ENCODE measurements around the gene RAD52.

Gene RAD52

DNA sequence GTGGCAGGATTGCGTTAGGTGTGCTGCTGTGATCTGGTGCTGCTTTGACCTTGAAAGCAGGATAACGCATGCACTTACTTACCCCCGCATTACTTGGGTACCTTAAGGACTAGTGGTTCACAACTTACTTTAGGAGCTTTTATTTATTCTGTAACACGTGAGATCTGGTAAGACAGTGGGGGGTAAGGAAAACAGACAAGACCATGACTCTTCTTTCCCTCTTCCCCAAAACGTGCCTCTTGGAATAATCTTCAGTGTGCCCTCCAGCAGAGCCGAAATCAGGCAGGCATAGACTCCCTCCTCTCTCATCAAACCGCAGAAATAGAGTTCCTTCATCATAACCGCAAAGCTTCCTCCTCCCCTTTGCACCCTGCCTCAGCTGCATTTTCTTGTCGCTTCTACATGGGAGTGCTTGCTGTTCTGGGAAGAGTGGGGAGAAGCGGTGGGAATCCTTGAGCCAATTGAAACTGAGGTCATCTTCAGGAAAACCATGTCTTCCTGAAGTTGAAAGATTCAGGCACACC is 43.4 kb downstream of the RAD52 start:
- TF ChIP-seq CTCF (IDR thresholded peaks at IDR 0.05; ENCODE audit: borderline replicate concordance, control extremely low read depth, extremely low read depth, insufficient read depth, missing control alignments) = no peak
- in situ Hi-C loops (cut with MboI; ENCODE audit: low sequenced_read_pairs, unreplicated experiment) = no loop called here

GRCh38 chr12:905261-906031 is 44.0 kb downstream of the RAD52 start:
- in situ Hi-C loops (cut with MboI; ENCODE audit: low sequenced_read_pairs, unreplicated experiment) = no loop called here
- DNase-seq (ENCODE audit: low spot score) = no peak
- TF ChIP-seq CTCF (IDR thresholded peaks at IDR 0.05; ENCODE audit: borderline replicate concordance, control extremely low read depth, extremely low read depth, insufficient read depth, missing control alignments) = no peak

More for the DNA sequence above, 43.4 kb downstream of the RAD52 start:
- DNase-seq (ENCODE audit: low spot score) = no peak

DNA sequence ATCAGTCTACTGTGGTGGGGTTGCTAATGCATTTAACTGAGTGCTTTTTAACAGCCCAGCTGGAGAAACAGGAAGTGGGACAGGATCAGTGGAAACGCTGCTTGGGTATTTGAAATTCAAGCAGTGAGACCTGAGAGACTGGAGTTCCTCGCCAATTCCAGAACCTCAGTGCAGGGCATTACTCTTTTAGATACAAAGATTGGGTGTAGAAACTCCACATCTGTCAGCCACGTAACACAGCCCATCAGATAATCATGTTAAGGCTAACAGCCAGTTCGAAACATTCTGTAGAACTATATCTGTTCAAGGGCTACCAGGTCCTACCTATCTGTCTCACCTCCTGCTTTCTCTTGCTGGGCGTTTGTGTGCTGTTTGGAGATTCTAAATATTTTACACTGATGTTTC is 45.5 kb downstream of the RAD52 start:
- no peak for TF ChIP-seq CTCF (IDR thresholded peaks at IDR 0.05; ENCODE audit: borderline replicate concordance, control extremely low read depth, extremely low read depth, insufficient read depth, missing control alignments)
- DNase-seq (ENCODE audit: low spot score) = no peak
- in situ Hi-C loops (cut with MboI; ENCODE audit: low sequenced_read_pairs, unreplicated experiment) = no loop called here

GRCh38 chr12:903055-903454 is 46.4 kb downstream of the RAD52 start:
- no peak for TF ChIP-seq CTCF (IDR thresholded peaks at IDR 0.05; ENCODE audit: borderline replicate concordance, control extremely low read depth, extremely low read depth, insufficient read depth, missing control alignments)
- DNase-seq (ENCODE audit: low spot score) = no peak
- in situ Hi-C loops (cut with MboI; ENCODE audit: low sequenced_read_pairs, unreplicated experiment) = no loop called here

- TF ChIP-seq CTCF (IDR thresholded peaks at IDR 0.05; ENCODE audit: borderline replicate concordance, control extremely low read depth, extremely low read depth, insufficient read depth, missing control alignments) = no peak
- in situ Hi-C loops (cut with MboI; ENCODE audit: low sequenced_read_pairs, unreplicated experiment) = no loop called here
- no peak for DNase-seq (ENCODE audit: low spot score)
Measured at GRCh38 chr12:902581-902980, 46.9 kb downstream of the RAD52 start.

GRCh38 chr12:897386-897785 is 52.1 kb downstream of the RAD52 start:
- no peak for TF ChIP-seq CTCF (IDR thresholded peaks at IDR 0.05; ENCODE audit: borderline replicate concordance, control extremely low read depth, extremely low read depth, insufficient read depth, missing control alignments)
- no peak for DNase-seq (ENCODE audit: low spot score)
- in situ Hi-C loops (cut with MboI; ENCODE audit: low sequenced_read_pairs, unreplicated experiment) = no loop called here
